ENCODE data around the gene AIM2.

DNA sequence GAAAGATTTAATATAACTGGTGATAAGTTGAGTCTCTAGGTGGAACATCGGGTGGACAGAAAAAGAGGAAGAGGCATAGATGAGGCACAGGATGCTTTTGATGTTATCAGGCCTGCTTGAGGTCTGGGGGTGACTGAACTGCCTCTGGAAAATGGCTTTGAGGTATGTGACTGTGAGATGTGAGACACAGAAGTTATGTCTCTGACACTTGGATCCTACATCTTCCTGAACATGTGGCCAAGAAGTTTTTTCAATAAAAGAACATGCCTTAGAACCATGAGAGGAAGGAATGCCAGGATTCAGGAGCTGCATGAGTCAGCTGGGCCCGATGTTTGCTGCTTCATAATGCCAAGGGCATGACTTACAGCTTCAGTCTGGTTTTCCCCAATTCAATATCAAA is 11.5 kb upstream of the AIM2 start:
- TF ChIP-seq, protein P1, sequence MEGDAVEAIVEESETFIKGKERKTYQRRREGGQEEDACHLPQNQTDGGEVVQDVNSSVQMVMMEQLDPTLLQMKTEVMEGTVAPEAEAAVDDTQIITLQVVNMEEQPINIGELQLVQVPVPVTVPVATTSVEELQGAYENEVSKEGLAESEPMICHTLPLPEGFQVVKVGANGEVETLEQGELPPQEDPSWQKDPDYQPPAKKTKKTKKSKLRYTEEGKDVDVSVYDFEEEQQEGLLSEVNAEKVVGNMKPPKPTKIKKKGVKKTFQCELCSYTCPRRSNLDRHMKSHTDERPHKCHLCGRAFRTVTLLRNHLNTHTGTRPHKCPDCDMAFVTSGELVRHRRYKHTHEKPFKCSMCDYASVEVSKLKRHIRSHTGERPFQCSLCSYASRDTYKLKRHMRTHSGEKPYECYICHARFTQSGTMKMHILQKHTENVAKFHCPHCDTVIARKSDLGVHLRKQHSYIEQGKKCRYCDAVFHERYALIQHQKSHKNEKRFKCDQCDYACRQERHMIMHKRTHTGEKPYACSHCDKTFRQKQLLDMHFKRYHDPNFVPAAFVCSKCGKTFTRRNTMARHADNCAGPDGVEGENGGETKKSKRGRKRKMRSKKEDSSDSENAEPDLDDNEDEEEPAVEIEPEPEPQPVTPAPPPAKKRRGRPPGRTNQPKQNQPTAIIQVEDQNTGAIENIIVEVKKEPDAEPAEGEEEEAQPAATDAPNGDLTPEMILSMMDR (IDR thresholded peaks at IDR 0.05): no peak
- no peak for TF ChIP-seq POLR2A (IDR thresholded peaks at IDR 0.05)
